WTC11 (cell line): ENCODE measurements around the gene PIP5K1A.

ENCODE experiments used
- ATF6 ChIP-seq: sonication (generic); formaldehyde crosslinking; IDR thresholded peaks from 2 replicates; pipeline ENCODE4 v1.8.1; 2023; ENCODE audit warnings: mild to moderate bottlenecking, missing genetic modification reagents
- MYBL2 ChIP-seq: sonication (generic); formaldehyde crosslinking; IDR thresholded peaks from 2 replicates; pipeline ENCODE4 v1.8.1; 2023; ENCODE audit warnings: mild to moderate bottlenecking, moderate library complexity, missing genetic modification reagents
- NFYB ChIP-seq: sonication (generic); formaldehyde crosslinking; conservative IDR thresholded peaks from 2 replicates; pipeline ENCODE4 v1.8.0; 2022; ENCODE audit warnings: low read depth, missing genetic modification reagents
- SOX15 ChIP-seq: fragments of 250-450 bp; sonication (Bioruptor Pico); IDR thresholded peaks from 2 replicates; pipeline ENCODE4 v1.9.0; 2021; ENCODE audit warnings: mild to moderate bottlenecking
- TF ChIP-seq, protein P1 (sequence below): fragments of 200-600 bp; IDR thresholded peaks from 2 replicates; pipeline ENCODE4 v1.8.0; 2022; ENCODE audit warnings: antibody characterized with exemption
- TF ChIP-seq, protein P2 (sequence below): sonication (generic); formaldehyde crosslinking; IDR thresholded peaks from 2 replicates; pipeline ENCODE4 v1.8.0; 2022; ENCODE audit warnings: mild to moderate bottlenecking, missing genetic modification reagents

- TF ChIP-seq, protein P1, sequence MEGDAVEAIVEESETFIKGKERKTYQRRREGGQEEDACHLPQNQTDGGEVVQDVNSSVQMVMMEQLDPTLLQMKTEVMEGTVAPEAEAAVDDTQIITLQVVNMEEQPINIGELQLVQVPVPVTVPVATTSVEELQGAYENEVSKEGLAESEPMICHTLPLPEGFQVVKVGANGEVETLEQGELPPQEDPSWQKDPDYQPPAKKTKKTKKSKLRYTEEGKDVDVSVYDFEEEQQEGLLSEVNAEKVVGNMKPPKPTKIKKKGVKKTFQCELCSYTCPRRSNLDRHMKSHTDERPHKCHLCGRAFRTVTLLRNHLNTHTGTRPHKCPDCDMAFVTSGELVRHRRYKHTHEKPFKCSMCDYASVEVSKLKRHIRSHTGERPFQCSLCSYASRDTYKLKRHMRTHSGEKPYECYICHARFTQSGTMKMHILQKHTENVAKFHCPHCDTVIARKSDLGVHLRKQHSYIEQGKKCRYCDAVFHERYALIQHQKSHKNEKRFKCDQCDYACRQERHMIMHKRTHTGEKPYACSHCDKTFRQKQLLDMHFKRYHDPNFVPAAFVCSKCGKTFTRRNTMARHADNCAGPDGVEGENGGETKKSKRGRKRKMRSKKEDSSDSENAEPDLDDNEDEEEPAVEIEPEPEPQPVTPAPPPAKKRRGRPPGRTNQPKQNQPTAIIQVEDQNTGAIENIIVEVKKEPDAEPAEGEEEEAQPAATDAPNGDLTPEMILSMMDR: peak; percentile 58
- TF ChIP-seq, protein P2, sequence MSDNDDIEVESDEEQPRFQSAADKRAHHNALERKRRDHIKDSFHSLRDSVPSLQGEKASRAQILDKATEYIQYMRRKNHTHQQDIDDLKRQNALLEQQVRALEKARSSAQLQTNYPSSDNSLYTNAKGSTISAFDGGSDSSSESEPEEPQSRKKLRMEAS (CRISPR knock-in tag): no peak
- TF ChIP-seq NFYB (no peak), SOX15 (CRISPR knock-in tag) (no peak), ATF6 (CRISPR knock-in tag) (no peak), MYBL2 (CRISPR knock-in tag) (no peak)
These were observed 53.5 kb downstream of the PIP5K1A start for GRCh38 chr1:151251656-151252470.
